ENCODE measurements around the gene ROPN1L.
"Not testable (repeated sequence)": the region's sequence is repeated elsewhere in the genome, so short reads cannot be mapped to it uniquely, and the experiment has no call there.

The ROPN1L gene

DNA sequence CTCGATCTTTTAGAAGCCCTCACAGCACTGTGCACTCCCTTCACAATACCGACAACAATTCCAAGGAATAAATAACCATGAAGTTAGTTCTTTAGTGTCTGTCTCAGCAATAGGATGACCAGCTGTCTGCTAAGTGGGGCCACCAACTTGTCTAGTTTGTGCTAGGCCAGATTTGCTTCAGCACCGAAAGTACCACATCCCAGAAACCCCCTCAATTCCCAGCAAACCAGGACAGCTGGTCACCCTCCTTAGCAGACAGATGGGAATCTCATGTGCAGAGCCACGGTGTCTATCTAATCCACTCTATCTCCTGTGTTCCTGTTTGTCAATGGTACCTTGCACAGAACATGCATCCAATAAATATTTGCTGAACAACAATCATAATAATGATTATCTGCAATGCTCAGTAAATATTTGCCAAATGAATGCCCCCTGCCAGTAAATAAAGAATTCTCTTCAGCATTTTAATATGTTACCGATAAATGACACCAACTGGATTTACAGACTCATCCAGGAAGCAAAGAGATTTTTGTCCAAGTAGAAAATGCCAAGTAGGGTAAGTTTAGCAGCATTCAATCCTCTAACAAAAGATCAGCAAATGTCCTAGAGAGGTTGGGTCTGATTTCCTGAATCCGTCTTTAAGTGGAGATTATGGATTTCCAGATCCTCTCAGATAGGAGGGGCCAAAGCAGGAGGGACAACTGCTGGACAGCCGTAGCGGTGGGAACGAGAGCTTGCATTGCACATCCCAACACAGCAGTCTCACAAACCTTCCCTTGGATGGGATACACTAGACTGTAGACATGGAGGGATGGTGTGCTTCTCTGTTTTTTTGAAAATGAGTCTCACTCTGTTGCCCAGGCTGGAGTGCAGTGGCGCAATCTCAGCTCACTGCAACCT lies 70.3 kb downstream of the ROPN1L start:
- no peaks in the 10 kb centered on the region for H3K27me3 ChIP-seq
- H3K36me3 ChIP-seq, result no peaks in the 10 kb centered on the region
- no peaks in the 10 kb centered on the region for H3K9me3 ChIP-seq
- no peak overlapping the region for H3K4me3 ChIP-seq (ENCODE audit: low read depth in 1 of 2, low read length in 1 of 2)
- no peak for TF ChIP-seq CTCF (IDR thresholded peaks at IDR 0.05)
- no peak overlapping the region for H3K27ac ChIP-seq
- no peaks in the 10 kb centered on the region for H3K4me1 ChIP-seq (ENCODE audit: control insufficient read depth in 1 of 2, insufficient read depth in 1 of 2, low read depth in 1 of 2, low read length in 1 of 2)

GRCh38 chr5:10513501-10514442 lies 72.1 kb downstream of the ROPN1L start:
- Histone ChIP-seq H3K9me3 (no peaks in the 10 kb centered on the region), H3K27me3 (no peaks in the 10 kb centered on the region), H3K27ac (no peak overlapping the region), H3K4me1 (ENCODE audit: control insufficient read depth in 1 of 2, insufficient read depth in 1 of 2, low read depth in 1 of 2, low read length in 1 of 2) (no peaks in the 10 kb centered on the region), H3K36me3 (no peaks in the 10 kb centered on the region), H3K4me3 (ENCODE audit: low read depth in 1 of 2, low read length in 1 of 2) (no peak overlapping the region)
- no peak for TF ChIP-seq CTCF (IDR thresholded peaks at IDR 0.05)

GRCh38 chr5:10514572-10514971 lies 72.9 kb downstream of the ROPN1L start:
- H3K27ac ChIP-seq; H3K4me3 ChIP-seq (ENCODE audit: low read depth in 1 of 2, low read length in 1 of 2); H3K9me3 ChIP-seq; H3K27me3 ChIP-seq; H3K36me3 ChIP-seq; H3K4me1 ChIP-seq (ENCODE audit: control insufficient read depth in 1 of 2, insufficient read depth in 1 of 2, low read depth in 1 of 2, low read length in 1 of 2): not testable (repeated sequence)
